ENCODE measurements around the gene MRPS35. TPM values are rescaled to one million over a fixed set of nuclear protein-coding genes. Genes with fewer than 3 reads are reported as not detected.
"Not testable (repeated sequence)": the region's sequence is repeated elsewhere in the genome, so short reads cannot be mapped to it uniquely, and the experiment has no call there.

The MRPS35 gene
- total RNA-seq, 1 experiment from 2014 or later: 77.0 TPM

DNA sequence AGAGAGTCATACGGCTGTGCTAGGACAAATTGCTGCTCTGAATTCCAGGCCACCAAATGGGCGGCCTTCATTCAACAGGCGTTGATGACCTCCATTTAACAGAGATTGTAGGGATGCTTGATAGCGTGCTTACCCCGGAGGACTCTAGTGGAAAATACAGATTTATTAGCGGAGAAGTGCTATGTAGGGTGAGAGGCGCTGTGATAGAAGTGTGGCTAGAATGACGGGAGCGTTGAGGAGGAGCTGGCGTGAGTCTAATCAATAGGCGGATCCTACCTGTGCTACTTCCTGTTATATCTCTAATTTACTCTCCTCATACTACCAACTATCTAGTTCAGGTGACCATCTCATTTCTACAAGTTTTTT lies 668 bp downstream of the MRPS35 start:
- Histone ChIP-seq H3K4me1 (ENCODE audit: low read length) (peaks cover 19% of the 10 kb centered on the region), H3K9me2 (replicated peaks; ENCODE audit: insufficient read depth, low read length) (no peaks in the 10 kb centered on the region), H3K27me3 (ENCODE audit: low read length) (no peaks in the 10 kb centered on the region), H3K9ac (ENCODE audit: low read length) (peak overlapping the region; percentile 94), H2AFZ (ENCODE audit: low read length) (peak overlapping the region; percentile 97; the same call in 1 of the 2 replicates), H3K36me3 (ENCODE audit: insufficient read depth, low read length) (peaks cover 13% of the 10 kb centered on the region; the same call in 1 of the 2 replicates), H4K20me1 (ENCODE audit: insufficient read depth, low read depth, low read length) (peaks cover 19% of the 10 kb centered on the region; the same call in 1 of the 2 replicates), H3K4me3 (ENCODE audit: low read length) (peak overlapping the region; percentile 98), H3K27ac (ENCODE audit: low read length) (peak overlapping the region; percentile 41; the same call in 1 of the 2 replicates), H3K4me2 (ENCODE audit: low read depth, low read length, poor library complexity, severe bottlenecking) (peak overlapping the region; percentile 85), H3K9me3 (ENCODE audit: low read length) (no peaks in the 10 kb centered on the region), H3K79me2 (ENCODE audit: low read length) (peaks cover 51% of the 10 kb centered on the region)
- peak; percentile 77 for DNase-seq

DNA sequence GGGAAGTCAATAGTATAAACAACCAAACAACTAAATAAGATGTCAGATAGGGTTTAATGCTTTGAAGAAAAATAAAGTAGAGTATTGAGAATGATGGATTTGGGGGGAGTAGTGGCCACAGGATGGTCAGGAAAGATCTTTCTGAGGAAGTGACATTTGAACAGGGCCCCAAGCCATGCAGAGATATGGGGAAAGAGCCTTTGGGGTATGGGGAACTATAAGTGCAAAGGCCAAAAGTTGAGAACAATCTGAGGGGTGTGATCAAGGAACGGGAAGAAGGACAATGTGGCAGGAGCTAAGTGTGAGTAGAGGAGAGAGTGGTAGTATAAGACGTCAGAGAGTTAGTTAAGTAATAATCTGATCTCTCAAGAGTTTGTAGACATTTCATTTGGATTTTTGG lies 1.3 kb downstream of the MRPS35 start:
- no peaks in the 10 kb centered on the region for H3K9me3 ChIP-seq (ENCODE audit: low read length)
- H4K20me1 ChIP-seq (ENCODE audit: insufficient read depth, low read depth, low read length): peaks cover 19% of the 10 kb centered on the region; the same call in 1 of the 2 replicates
- no peak overlapping the region for H3K27ac ChIP-seq (ENCODE audit: low read length)
- H3K9ac ChIP-seq (ENCODE audit: low read length): peak overlapping the region; percentile 94
- peak overlapping the region; percentile 98 for H3K4me3 ChIP-seq (ENCODE audit: low read length)
- H3K79me2 ChIP-seq (ENCODE audit: low read length): peaks cover 51% of the 10 kb centered on the region
- peaks cover 19% of the 10 kb centered on the region for H3K4me1 ChIP-seq (ENCODE audit: low read length)
- no peaks in the 10 kb centered on the region for H3K9me2 ChIP-seq (replicated peaks; ENCODE audit: insufficient read depth, low read length)
- peak overlapping the region; percentile 85 for H3K4me2 ChIP-seq (ENCODE audit: low read depth, low read length, poor library complexity, severe bottlenecking)
- DNase-seq: no peak
- no peaks in the 10 kb centered on the region for H3K27me3 ChIP-seq (ENCODE audit: low read length)
- no peak overlapping the region for H2AFZ ChIP-seq (ENCODE audit: low read length)
- H3K36me3 ChIP-seq (ENCODE audit: insufficient read depth, low read length): peaks cover 13% of the 10 kb centered on the region; the same call in 1 of the 2 replicates

DNA sequence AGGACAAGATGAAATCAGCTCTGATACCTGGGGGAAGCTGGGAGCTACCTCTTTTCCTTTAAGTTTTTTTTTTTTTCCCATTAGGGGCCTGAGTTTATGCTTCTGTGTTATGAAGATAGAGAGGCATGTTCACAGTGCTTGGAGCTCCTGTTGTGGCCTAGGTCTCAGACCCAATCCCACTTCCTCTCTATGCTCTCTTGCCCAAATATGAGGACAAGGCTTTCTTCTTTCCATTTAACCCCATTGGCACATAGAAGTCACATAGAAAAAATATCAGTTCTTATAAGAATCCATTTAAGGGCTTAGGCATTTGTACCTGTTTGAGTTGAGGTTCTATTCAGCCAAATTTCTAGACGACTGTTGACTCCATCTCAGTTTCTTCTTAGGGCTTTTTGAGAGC lies 12.6 kb downstream of the MRPS35 start:
- Histone ChIP-seq H3K36me3 (ENCODE audit: insufficient read depth, low read length) (peaks cover 39% of the 10 kb centered on the region; the same call in 1 of the 2 replicates), H3K4me1 (ENCODE audit: low read length) (no peaks in the 10 kb centered on the region), H3K9me3 (ENCODE audit: low read length) (no peaks in the 10 kb centered on the region), H3K4me3 (ENCODE audit: low read length) (no peak overlapping the region), H4K20me1 (ENCODE audit: insufficient read depth, low read depth, low read length) (no peaks in the 10 kb centered on the region), H2AFZ (ENCODE audit: low read length) (no peak overlapping the region), H3K9me2 (replicated peaks; ENCODE audit: insufficient read depth, low read length) (no peaks in the 10 kb centered on the region), H3K27me3 (ENCODE audit: low read length) (no peaks in the 10 kb centered on the region), H3K27ac (ENCODE audit: low read length) (no peak overlapping the region), H3K79me2 (ENCODE audit: low read length) (peaks cover 62% of the 10 kb centered on the region), H3K4me2 (ENCODE audit: low read depth, low read length, poor library complexity, severe bottlenecking) (no peak overlapping the region), H3K9ac (ENCODE audit: low read length) (no peak overlapping the region)
- DNase-seq: no peak

GRCh38 chr12:27730097-27730588 lies 19.5 kb downstream of the MRPS35 start:
- Histone ChIP-seq H3K36me3 (ENCODE audit: insufficient read depth, low read length) (peaks cover 20% of the 10 kb centered on the region; the same call in 1 of the 2 replicates), H3K27me3 (ENCODE audit: low read length) (no peaks in the 10 kb centered on the region), H3K4me2 (ENCODE audit: low read depth, low read length, poor library complexity, severe bottlenecking) (no peak overlapping the region), H3K9me3 (ENCODE audit: low read length) (no peaks in the 10 kb centered on the region), H2AFZ (ENCODE audit: low read length) (no peak overlapping the region), H3K27ac (ENCODE audit: low read length) (no peak overlapping the region), H4K20me1 (ENCODE audit: insufficient read depth, low read depth, low read length) (no peaks in the 10 kb centered on the region), H3K9me2 (replicated peaks; ENCODE audit: insufficient read depth, low read length) (no peaks in the 10 kb centered on the region), H3K4me1 (ENCODE audit: low read length) (no peaks in the 10 kb centered on the region), H3K79me2 (ENCODE audit: low read length) (peaks cover 60% of the 10 kb centered on the region), H3K4me3 (ENCODE audit: low read length) (no peak overlapping the region), H3K9ac (ENCODE audit: low read length) (no peak overlapping the region)
- DNase-seq: no peak

GRCh38 chr12:27732281-27732680 lies 21.6 kb downstream of the MRPS35 start:
- Histone ChIP-seq H3K4me1 (ENCODE audit: low read length) (no peaks in the 10 kb centered on the region), H4K20me1 (ENCODE audit: insufficient read depth, low read depth, low read length) (no peaks in the 10 kb centered on the region), H3K4me3 (ENCODE audit: low read length) (no peak overlapping the region), H3K9ac (ENCODE audit: low read length) (no peak overlapping the region), H3K9me3 (ENCODE audit: low read length) (no peaks in the 10 kb centered on the region), H3K79me2 (ENCODE audit: low read length) (peaks cover 51% of the 10 kb centered on the region), H2AFZ (ENCODE audit: low read length) (no peak overlapping the region), H3K9me2 (replicated peaks; ENCODE audit: insufficient read depth, low read length) (no peaks in the 10 kb centered on the region), H3K27ac (ENCODE audit: low read length) (no peak overlapping the region), H3K36me3 (ENCODE audit: insufficient read depth, low read length) (peaks cover 18% of the 10 kb centered on the region; the same call in 1 of the 2 replicates), H3K4me2 (ENCODE audit: low read depth, low read length, poor library complexity, severe bottlenecking) (no peak overlapping the region), H3K27me3 (ENCODE audit: low read length) (no peaks in the 10 kb centered on the region)
- DNase-seq: peak; percentile 66

DNA sequence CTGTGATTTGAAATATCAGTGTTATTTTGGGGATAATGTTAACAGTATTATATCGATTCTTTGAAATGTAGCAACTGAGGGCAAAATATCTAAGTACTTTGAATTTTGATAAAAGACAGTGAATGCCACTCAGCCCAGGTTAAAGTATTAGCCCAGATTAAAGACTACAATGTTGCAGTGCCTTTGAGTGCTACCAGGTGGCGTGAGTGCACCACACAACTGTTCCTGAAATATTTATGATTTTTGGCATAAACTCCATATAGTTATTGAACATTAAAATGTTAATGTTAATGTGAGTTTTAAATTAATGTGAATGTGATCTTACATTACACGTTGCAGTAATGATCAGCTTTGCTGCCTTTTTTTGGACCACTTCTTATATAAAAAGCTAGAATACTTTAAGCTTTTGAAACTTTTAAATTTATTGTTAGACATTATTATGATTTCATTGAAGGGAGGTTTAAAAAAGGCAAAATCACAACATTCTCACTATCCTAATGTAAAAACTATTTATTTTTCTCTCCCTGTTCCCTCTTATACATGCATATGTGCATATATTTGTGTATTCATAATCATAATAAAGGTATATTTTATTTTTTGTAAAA lies 22.5 kb downstream of the MRPS35 start:
- no peak overlapping the region for H3K4me3 ChIP-seq (ENCODE audit: low read length)
- H4K20me1 ChIP-seq (ENCODE audit: insufficient read depth, low read depth, low read length): no peaks in the 10 kb centered on the region
- no peaks in the 10 kb centered on the region for H3K9me2 ChIP-seq (replicated peaks; ENCODE audit: insufficient read depth, low read length)
- DNase-seq: peak; percentile 74
- no peak overlapping the region for H3K9ac ChIP-seq (ENCODE audit: low read length)
- H3K27me3 ChIP-seq (ENCODE audit: low read length): no peaks in the 10 kb centered on the region
- H3K4me1 ChIP-seq (ENCODE audit: low read length): no peaks in the 10 kb centered on the region
- no peak overlapping the region for H2AFZ ChIP-seq (ENCODE audit: low read length)
- H3K9me3 ChIP-seq (ENCODE audit: low read length): no peaks in the 10 kb centered on the region
- H3K4me2 ChIP-seq (ENCODE audit: low read depth, low read length, poor library complexity, severe bottlenecking): no peak overlapping the region
- peaks cover 45% of the 10 kb centered on the region for H3K79me2 ChIP-seq (ENCODE audit: low read length)
- peaks cover 24% of the 10 kb centered on the region; the same call in 1 of the 2 replicates for H3K36me3 ChIP-seq (ENCODE audit: insufficient read depth, low read length)
- H3K27ac ChIP-seq (ENCODE audit: low read length): no peak overlapping the region

GRCh38 chr12:27733791-27734190 lies 23.2 kb downstream of the MRPS35 start:
- no peak overlapping the region for H3K27ac ChIP-seq (ENCODE audit: low read length)
- H3K9me2 ChIP-seq (replicated peaks; ENCODE audit: insufficient read depth, low read length): no peaks in the 10 kb centered on the region
- no peaks in the 10 kb centered on the region for H4K20me1 ChIP-seq (ENCODE audit: insufficient read depth, low read depth, low read length)
- H3K27me3 ChIP-seq (ENCODE audit: low read length): no peaks in the 10 kb centered on the region
- no peaks in the 10 kb centered on the region for H3K4me1 ChIP-seq (ENCODE audit: low read length)
- H3K36me3 ChIP-seq (ENCODE audit: insufficient read depth, low read length): peaks cover 25% of the 10 kb centered on the region; the same call in 1 of the 2 replicates
- H3K9ac ChIP-seq (ENCODE audit: low read length): no peak overlapping the region
- no peak overlapping the region for H2AFZ ChIP-seq (ENCODE audit: low read length)
- no peaks in the 10 kb centered on the region for H3K9me3 ChIP-seq (ENCODE audit: low read length)
- no peak for DNase-seq
- H3K4me2 ChIP-seq (ENCODE audit: low read depth, low read length, poor library complexity, severe bottlenecking): no peak overlapping the region
- H3K79me2 ChIP-seq (ENCODE audit: low read length): peaks cover 39% of the 10 kb centered on the region
- no peak overlapping the region for H3K4me3 ChIP-seq (ENCODE audit: low read length)

GRCh38 chr12:27734321-27734720 lies 23.7 kb downstream of the MRPS35 start:
- H3K4me2 ChIP-seq (ENCODE audit: low read depth, low read length, poor library complexity, severe bottlenecking); DNase-seq; H3K27me3 ChIP-seq (ENCODE audit: low read length); H3K9me2 ChIP-seq (replicated peaks; ENCODE audit: insufficient read depth, low read length); H4K20me1 ChIP-seq (ENCODE audit: insufficient read depth, low read depth, low read length); H3K4me3 ChIP-seq (ENCODE audit: low read length); H3K9me3 ChIP-seq (ENCODE audit: low read length); H2AFZ ChIP-seq (ENCODE audit: low read length); H3K27ac ChIP-seq (ENCODE audit: low read length); H3K9ac ChIP-seq (ENCODE audit: low read length); H3K4me1 ChIP-seq (ENCODE audit: low read length): not testable (repeated sequence)
- H3K36me3 ChIP-seq (ENCODE audit: insufficient read depth, low read length): peaks cover 27% of the 10 kb centered on the region; the same call in 1 of the 2 replicates
- peaks cover 34% of the 10 kb centered on the region for H3K79me2 ChIP-seq (ENCODE audit: low read length)
